ENCODE results near the gene VILL.

The VILL gene

GRCh38 chr3:37990527-37990926 lies at the start of gene VILL:
VILL (plus strand) TSS chr3:37990786; CDS start chr3:37993673, 2,887 bp downstream.
- no peak for DNase-seq (ENCODE audit: low read depth)

GRCh38 chr3:37941608-37942508 lies 48.7 kb upstream of the VILL start:
- DNase-seq (ENCODE audit: low read depth), result no peak

- no peak for DNase-seq (ENCODE audit: low read depth)
Observed at GRCh38 chr3:37942646-37943045, 47.9 kb upstream of the VILL start.

- no peak for DNase-seq (ENCODE audit: low read depth)
Observed at GRCh38 chr3:37943126-37943525, 47.5 kb upstream of the VILL start.

GRCh38 chr3:37943631-37944314 lies 46.8 kb upstream of the VILL start:
- no peak for DNase-seq (ENCODE audit: low read depth)

- DNase-seq (ENCODE audit: low read depth), result no peak
Observed at GRCh38 chr3:37944391-37944842, 46.2 kb upstream of the VILL start.

GRCh38 chr3:37945156-37945806 lies 45.3 kb upstream of the VILL start:
- DNase-seq (ENCODE audit: low read depth), result no peak

- no peak for DNase-seq (ENCODE audit: low read depth)
Observed at GRCh38 chr3:37945807-37946530, 44.6 kb upstream of the VILL start.

GRCh38 chr3:37946531-37946889 lies 44.1 kb upstream of the VILL start:
- no peak for DNase-seq (ENCODE audit: low read depth)

- no peak for DNase-seq (ENCODE audit: low read depth)
Observed at GRCh38 chr3:37949866-37950265, 40.7 kb upstream of the VILL start.

GRCh38 chr3:37952564-37952963 lies 38.0 kb upstream of the VILL start:
- DNase-seq (ENCODE audit: low read depth), result no peak

GRCh38 chr3:37953226-37953625 lies 37.4 kb upstream of the VILL start:
- no peak for DNase-seq (ENCODE audit: low read depth)

- DNase-seq (ENCODE audit: low read depth), result no peak
Observed at GRCh38 chr3:37953707-37954394, 36.7 kb upstream of the VILL start.

- no peak for DNase-seq (ENCODE audit: low read depth)
Observed at GRCh38 chr3:37954881-37955280, 35.7 kb upstream of the VILL start.

- DNase-seq (ENCODE audit: low read depth), result no peak
Observed at GRCh38 chr3:37955918-37956707, 34.5 kb upstream of the VILL start.

- DNase-seq (ENCODE audit: low read depth), result no peak
Observed at GRCh38 chr3:37956723-37957538, 33.7 kb upstream of the VILL start.

- no peak for DNase-seq (ENCODE audit: low read depth)
Observed at GRCh38 chr3:37957539-37957936, 33.0 kb upstream of the VILL start.

GRCh38 chr3:37961622-37962431 lies 28.8 kb upstream of the VILL start:
- no peak for DNase-seq (ENCODE audit: low read depth)

GRCh38 chr3:37963016-37963415 lies 27.6 kb upstream of the VILL start:
- no peak for DNase-seq (ENCODE audit: low read depth)
